Left ventricle myocardium inferior (tissue), 1 donor: ENCODE measurements around the gene GSK3A. TPM values are rescaled to one million over a fixed set of nuclear protein-coding genes. Genes with fewer than 3 reads are reported as not detected.
"Not testable (repeated sequence)": the region's sequence is repeated elsewhere in the genome, so short reads cannot be mapped to it uniquely, and the experiment has no call there.

Experiments used
- DNase-seq: peaks from one replicate; pipeline ENCODE4 v3.0.0-alpha.2; 2020
- H3K27ac ChIP-seq: fragments of 200-600 bp; replicated peaks from 2 replicates; pipeline ENCODE4 v1.8.0; 2021
- H3K27me3 ChIP-seq: fragments of 200-600 bp; 2 replicates; pipeline ENCODE4 v1.8.0; 2021; ENCODE audit warnings: low read depth
- H3K36me3 ChIP-seq: fragments of 200-600 bp; 2 replicates; pipeline ENCODE4 v1.8.0; 2021
- H3K4me1 ChIP-seq: fragments of 200-600 bp; 2 replicates; pipeline ENCODE4 v1.8.0; 2021
- H3K4me3 ChIP-seq: fragments of 200-600 bp; 2 replicates; pipeline ENCODE4 v1.8.0; 2021; ENCODE audit warnings: mild to moderate bottlenecking, moderate library complexity
- H3K9me3 ChIP-seq: fragments of 200-600 bp; replicated peaks from 2 replicates; pipeline ENCODE4 v1.8.0; 2021
- intact Hi-C: fragments of 100-400 bp; cut with micrococcal nuclease; formaldehyde crosslinking; loops from one replicate; pipeline ENCODE4 v1.11.0; 2022
- total RNA-seq: library from RNA; stranded (reverse); fragmentation: NEBNext Ultra II Directional; extraction: Animal tissue kit (Norgen Biotek cat#: 25700); gene quantifications from one replicate; pipeline ENCODE4 v1.2.1, GENCODE V29; 2021
- TF ChIP-seq, protein P1 (sequence below): fragments of 200-600 bp; IDR thresholded peaks from 2 replicates; pipeline ENCODE4 v1.8.0; 2021; ENCODE audit warnings: antibody characterized with exemption, mild to moderate bottlenecking, borderline replicate concordance
- donor health status: DM: no; HTN: yes; CAD: no; lungs with severe emphysema.

GSK3A gene
- total RNA-seq, 1 donor from 2014 or later = 37.6 TPM

DNA sequence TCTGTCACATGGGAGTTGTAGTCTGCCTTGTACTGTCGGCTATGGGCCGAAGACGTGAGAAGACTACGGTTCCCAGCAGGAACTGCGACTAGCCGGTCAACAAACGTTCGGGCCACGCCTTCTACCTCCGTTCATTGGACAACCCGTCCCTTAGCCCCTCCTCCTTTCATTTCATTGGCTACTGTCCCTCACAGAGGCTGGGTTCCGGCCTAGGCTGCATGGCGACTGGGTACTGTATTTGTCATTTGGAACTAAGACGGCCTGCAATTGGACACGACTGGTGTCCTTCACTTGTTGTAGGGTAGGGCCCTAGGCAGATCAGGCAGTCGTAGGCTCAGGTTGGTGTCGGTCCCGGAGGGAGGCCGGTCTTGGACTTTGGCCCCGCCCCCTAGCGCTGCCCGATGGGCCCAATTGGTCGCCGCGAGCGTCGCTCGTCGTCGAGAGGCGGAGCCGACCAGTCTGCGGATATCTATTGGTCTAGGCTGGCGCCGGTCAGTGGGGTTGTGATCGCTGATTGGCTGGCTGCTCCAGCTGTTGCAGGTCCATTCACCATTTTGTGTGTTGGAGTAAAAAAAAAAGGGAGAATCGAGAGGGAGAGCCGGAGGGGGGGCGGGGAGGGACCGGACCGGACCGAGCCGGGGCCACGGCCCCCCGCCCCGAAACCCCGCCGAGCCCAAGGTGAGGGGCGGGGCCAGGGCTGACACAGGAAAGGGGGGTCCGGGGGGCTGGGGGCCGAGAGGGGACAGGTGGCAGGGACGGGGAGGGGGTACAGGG lies 26.5 kb upstream of the GSK3A start, which contains the start of gene CIC:
CIC (plus strand) TSS at position 549 of the 774 bp plus-strand sequence. CDS start 2,532 bp downstream, outside the sequence.
- Histone ChIP-seq H3K27ac (peak within 1 kb of the TSS; percentile 99), H3K4me3 (peak within 1 kb of the TSS; percentile 80), H3K4me1 (peaks cover 33% of the 10 kb centered on the region), H3K36me3 (peaks cover 21% of the 10 kb centered on the region), H3K9me3 (no peaks in the 10 kb centered on the region), H3K27me3 (no peaks in the 10 kb centered on the region)
- intact Hi-C loops = no loop called here
- TF ChIP-seq, protein P1, sequence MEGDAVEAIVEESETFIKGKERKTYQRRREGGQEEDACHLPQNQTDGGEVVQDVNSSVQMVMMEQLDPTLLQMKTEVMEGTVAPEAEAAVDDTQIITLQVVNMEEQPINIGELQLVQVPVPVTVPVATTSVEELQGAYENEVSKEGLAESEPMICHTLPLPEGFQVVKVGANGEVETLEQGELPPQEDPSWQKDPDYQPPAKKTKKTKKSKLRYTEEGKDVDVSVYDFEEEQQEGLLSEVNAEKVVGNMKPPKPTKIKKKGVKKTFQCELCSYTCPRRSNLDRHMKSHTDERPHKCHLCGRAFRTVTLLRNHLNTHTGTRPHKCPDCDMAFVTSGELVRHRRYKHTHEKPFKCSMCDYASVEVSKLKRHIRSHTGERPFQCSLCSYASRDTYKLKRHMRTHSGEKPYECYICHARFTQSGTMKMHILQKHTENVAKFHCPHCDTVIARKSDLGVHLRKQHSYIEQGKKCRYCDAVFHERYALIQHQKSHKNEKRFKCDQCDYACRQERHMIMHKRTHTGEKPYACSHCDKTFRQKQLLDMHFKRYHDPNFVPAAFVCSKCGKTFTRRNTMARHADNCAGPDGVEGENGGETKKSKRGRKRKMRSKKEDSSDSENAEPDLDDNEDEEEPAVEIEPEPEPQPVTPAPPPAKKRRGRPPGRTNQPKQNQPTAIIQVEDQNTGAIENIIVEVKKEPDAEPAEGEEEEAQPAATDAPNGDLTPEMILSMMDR = no peak
- peak; percentile 99 for DNase-seq

DNA sequence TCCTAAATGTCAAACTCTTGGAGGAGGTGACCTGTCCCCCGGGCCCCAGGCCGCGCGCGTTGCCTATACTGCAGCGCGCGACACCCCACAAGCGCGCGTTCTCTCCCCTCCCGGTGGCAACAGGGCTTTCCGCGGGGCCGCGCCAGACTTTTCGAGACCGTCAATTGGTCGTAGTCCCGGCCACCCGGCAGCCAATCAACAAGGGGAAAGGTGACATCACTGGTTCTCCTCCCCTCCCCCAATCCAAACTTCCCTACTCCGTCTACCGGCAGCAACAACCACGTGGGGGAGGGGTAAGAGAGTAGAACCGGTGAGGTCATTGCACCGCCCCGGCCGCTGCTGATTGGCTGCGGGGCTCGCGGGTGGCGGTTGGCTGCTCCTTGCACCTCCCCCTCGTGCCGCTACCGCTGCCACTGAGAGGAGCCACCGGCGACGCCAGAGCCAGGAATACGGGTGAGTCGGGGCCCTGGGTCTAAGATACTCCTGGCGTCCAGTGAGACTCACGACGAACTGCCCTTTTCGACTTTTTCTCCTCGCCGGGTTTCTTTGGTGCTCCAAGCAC lies 25.8 kb upstream of the GSK3A start:
- peak; percentile 98 for DNase-seq
- intact Hi-C loops = no loop called here

DNA sequence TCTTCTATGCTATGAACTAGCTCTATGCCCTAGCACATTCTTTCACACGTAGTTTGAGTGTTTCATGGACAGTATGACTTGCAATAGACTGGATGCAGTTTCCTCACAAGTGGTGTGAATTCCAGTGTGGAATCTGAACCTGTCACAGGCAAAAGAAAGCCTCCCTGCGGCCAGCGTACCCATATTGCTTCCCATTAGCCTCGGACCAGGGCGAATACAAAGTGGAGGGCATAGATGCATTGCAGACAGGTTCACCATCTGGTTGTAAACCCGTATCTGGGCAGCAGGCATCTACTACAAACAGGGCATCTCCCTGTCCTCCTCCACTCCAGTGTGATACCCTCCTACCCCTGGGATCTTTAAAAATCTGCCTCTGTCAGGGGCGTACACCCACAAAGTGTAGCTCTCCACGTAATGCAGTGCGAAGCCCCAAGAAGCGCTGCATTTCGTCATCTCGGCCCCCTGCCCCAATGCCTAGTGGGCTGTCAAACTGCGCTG lies 25.3 kb upstream of the GSK3A start:
- H3K36me3 ChIP-seq = peaks cover 9% of the 10 kb centered on the region
- DNase-seq = no peak
- TF ChIP-seq, protein P1 = no peak
- peak overlapping the region; percentile 99 for H3K27ac ChIP-seq
- H3K4me1 ChIP-seq = peaks cover 33% of the 10 kb centered on the region
- H3K27me3 ChIP-seq = no peaks in the 10 kb centered on the region
- intact Hi-C loops = no loop called here
- H3K4me3 ChIP-seq = peak overlapping the region; percentile 80
- no peaks in the 10 kb centered on the region for H3K9me3 ChIP-seq

More for the DNA sequence above, 25.8 kb upstream of the GSK3A start:
- peaks cover 33% of the 10 kb centered on the region for H3K4me1 ChIP-seq
- no peaks in the 10 kb centered on the region for H3K27me3 ChIP-seq
- peak overlapping the region; percentile 80 for H3K4me3 ChIP-seq
- no peaks in the 10 kb centered on the region for H3K9me3 ChIP-seq
- peaks cover 14% of the 10 kb centered on the region for H3K36me3 ChIP-seq
- TF ChIP-seq, protein P1 = no peak
- peak overlapping the region; percentile 99 for H3K27ac ChIP-seq

GRCh38 chr19:42266928-42267603 lies 24.7 kb upstream of the GSK3A start:
- H3K9me3 ChIP-seq, DNase-seq, H3K27me3 ChIP-seq, intact Hi-C loops, H3K4me3 ChIP-seq, H3K36me3 ChIP-seq: not testable (repeated sequence)
- H3K4me1 ChIP-seq = peaks cover 33% of the 10 kb centered on the region
- H3K27ac ChIP-seq = peak overlapping the region; percentile 99

DNA sequence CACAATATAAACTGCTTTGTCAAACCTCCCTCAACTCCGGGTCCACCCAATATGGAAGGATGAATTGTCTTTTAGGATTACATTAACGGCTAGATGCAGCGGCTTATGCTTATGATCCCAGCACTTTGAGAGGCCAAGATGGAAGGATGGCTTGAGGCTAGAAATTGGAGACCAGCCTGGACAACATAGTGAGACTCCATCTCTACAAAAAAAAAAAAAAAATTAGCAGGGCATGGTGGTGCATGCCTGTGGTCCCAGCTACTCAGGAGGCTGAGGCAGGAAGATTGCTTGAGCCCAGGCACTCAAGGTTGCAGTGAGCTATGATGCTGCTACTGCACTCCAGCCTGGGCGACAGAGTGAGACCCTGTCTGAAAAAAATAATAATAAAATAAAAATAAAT lies 23.7 kb upstream of the GSK3A start:
- H3K4me1 ChIP-seq = peaks cover 25% of the 10 kb centered on the region
- H3K36me3 ChIP-seq, intact Hi-C loops, H3K4me3 ChIP-seq, DNase-seq, H3K9me3 ChIP-seq, H3K27me3 ChIP-seq, H3K27ac ChIP-seq: not testable (repeated sequence)

- TF ChIP-seq, protein P1 = no peak
- no peak overlapping the region for H3K4me3 ChIP-seq
- intact Hi-C loops = no loop called here
These were observed 19.4 kb upstream of the GSK3A start for GRCh38 chr19:42261763-42262162.

DNA sequence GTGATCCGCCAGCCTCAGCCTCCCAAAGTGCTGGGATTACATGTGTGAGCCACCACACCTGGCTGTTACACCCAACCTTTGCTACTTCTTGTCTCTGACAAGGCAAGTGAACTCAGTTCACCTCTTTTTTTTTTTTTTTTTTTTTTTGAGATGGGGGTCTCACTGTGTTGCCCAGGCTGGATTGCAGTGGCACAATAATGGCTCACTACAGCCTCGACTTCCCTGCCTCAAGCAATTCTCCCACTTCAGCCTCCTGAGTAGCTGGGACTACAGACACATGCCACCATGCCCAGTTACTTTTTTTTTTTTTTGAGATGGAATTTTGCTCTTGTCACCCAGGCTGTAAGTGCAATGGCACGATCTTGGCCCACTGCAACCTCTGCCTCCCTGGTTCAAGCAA lies 15.4 kb upstream of the GSK3A start:
- DNase-seq, H3K36me3 ChIP-seq, H3K27me3 ChIP-seq, H3K27ac ChIP-seq, intact Hi-C loops, H3K4me3 ChIP-seq, H3K9me3 ChIP-seq: not testable (repeated sequence)
- peaks cover 40% of the 10 kb centered on the region for H3K4me1 ChIP-seq

More at GRCh38 chr19:42261763-42262162, 19.4 kb upstream of the GSK3A start:
- Histone ChIP-seq H3K36me3 (no peaks in the 10 kb centered on the region), H3K27me3 (no peaks in the 10 kb centered on the region), H3K4me1 (peaks cover 3% of the 10 kb centered on the region), H3K9me3 (no peaks in the 10 kb centered on the region), H3K27ac (no peak overlapping the region)
- no peak for DNase-seq
